HG03025 (cell line): ENCODE results near the gene SAMM50.

Experiments
- ATAC-seq: cut with Tn5 transposase; IDR thresholded peaks from one replicate; pipeline ENCODE4 v1.9.1; 2021; ENCODE audit warnings: mild to moderate bottlenecking, moderate library complexity; ENCODE audit not compliant: unreplicated experiment, low FRiP score

Gene SAMM50

DNA sequence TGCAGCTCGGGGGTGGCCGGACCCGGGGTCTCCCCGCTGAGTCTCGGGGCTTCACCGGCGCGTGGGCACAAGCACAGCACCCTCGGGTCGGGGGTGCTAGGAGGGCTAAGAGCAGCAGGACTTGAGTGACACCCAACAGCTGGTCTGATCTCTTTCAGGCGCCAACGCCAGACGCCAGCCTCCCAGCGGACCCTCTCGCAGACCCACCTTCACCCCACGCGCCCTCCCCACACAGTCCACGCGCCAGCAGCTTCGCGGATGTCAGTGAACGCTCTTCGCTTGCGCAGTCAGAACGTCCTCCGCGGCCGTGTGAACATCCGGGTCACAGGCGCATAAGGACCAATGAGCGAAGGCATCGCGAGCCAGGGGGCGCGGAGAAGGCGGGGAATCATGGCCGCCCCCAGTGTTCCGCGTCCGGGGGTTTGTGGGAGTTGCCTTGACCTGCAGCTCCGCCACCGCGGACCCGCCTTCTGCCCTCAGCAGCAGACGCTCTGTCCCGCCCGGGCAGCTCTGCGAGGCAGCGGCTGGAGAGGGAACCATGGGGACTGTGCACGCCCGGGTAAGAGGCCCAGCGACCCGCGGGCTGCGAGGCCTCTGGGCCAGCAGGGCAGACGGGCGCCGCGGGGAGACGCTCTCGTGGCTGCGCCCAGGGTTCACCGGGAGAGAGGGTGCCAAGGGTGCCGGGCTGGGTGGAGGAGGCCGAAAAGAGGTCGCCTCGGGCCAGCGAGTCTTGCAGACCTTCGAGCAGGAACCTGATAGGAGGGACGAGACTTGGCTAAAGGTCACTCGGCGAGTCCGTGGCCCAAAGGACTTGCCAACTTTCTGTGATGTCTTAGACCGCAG lies at the start of gene SAMM50:
Gene SAMM50 (plus strand): TSS at position 403 of the 843 bp plus-strand sequence. CDS start 136 bp downstream, at position 539.
- ATAC-seq: peak; percentile 85

DNA sequence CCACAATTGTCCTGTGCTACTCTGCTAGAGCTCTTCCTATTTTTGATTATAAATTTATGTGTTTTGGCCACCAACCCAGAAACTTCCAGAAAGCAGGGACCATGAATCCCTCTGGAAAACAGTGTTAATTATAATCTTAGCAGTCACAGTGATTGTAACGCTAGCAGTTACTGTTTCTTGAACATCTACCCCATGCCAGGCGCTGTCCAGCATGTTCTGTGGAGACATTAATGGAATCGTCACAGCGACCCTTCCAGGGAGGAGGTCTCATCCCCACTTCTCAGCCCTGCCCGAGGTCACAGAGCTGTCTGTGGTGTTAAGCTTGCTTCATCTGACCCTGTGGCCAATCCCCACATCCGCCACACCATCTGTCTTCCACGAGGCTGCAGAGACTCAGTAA lies 49.6 kb upstream of the SAMM50 start:
- ATAC-seq: no peak

DNA sequence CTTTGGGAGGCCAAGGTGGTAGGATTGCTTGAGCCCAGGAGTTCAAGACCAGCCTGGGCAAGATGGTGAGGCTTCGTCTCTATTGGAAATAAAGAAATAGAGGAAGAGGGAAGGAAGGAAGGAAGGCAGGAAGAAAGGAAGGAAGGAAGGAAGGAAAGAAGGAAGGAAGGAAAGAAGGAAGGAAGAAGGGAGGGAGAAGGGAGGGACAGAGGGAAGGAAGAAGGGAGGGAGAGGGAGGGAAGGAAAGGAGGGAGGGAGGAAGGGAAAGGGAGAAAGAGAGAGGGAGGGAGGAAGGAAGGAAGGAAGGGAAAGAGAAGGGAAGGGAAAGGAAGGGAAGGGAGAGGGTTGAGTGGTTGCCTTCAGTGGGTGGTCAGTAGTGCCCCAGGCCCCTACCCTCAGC lies 45.5 kb upstream of the SAMM50 start:
- ATAC-seq: no peak

DNA sequence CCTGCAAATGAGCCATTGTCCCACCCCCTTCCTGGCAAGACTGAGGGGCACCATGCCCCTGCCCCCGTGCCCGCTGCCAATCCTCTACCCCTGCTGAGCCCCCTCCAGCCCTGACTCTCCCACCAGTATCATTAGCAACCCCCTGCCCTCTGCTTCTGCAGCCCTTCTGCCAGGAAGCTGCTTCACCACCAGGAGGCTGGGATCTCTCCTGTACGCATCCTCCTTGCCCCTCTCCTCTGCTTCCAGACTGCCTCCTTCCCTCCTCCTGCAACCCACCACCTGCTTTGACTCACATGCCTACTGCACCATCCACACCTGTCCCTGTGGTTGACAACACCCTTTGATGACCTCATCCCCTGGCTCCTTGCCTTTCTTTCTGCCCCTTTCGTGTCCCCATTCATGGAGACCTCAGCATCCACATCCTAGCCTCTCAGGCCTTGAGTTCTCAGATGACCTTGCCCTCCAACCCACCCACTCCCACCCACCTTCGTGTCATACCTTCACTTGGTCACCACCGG lies 45.0 kb upstream of the SAMM50 start:
- no peak for ATAC-seq

DNA sequence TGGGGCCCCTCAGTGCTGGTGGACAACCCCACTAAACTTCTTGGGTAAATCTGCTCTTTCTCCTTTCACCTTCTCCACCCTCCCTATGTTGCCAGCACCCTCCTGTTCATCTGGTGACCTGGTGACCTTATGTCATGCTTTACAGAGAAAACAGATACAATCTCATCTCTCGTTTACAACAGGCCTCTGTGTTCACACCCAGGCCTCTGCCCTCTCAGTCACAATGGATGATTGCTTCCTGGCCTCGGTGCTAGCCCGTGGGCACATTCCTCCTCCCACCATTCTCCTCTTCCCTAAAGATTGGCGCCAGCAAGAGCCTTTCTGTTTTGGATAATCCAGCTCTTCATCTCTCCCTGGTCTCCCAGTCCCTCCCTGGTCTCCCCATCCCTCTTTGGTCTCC lies 43.9 kb upstream of the SAMM50 start:
- no peak for ATAC-seq

DNA sequence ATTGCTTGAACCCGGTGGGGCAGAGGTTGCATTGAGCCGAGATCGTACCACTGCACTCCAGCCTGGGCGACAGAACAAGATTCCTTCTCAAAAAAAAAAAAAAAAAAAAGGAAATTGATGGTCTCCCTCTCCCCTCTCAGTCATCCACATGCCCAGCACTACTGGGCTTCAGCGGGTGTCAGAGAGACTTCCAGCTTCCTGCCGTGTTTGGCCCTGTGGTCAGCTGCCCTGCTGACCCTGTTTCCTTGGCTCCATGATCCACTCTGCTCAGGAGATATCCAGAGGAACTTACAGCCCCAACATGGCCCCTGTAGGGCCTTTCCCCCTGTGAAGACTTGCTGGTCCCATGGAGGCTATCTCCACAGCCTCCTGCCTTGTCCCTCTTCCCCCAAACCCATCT lies 37.7 kb upstream of the SAMM50 start:
- ATAC-seq: no peak

DNA sequence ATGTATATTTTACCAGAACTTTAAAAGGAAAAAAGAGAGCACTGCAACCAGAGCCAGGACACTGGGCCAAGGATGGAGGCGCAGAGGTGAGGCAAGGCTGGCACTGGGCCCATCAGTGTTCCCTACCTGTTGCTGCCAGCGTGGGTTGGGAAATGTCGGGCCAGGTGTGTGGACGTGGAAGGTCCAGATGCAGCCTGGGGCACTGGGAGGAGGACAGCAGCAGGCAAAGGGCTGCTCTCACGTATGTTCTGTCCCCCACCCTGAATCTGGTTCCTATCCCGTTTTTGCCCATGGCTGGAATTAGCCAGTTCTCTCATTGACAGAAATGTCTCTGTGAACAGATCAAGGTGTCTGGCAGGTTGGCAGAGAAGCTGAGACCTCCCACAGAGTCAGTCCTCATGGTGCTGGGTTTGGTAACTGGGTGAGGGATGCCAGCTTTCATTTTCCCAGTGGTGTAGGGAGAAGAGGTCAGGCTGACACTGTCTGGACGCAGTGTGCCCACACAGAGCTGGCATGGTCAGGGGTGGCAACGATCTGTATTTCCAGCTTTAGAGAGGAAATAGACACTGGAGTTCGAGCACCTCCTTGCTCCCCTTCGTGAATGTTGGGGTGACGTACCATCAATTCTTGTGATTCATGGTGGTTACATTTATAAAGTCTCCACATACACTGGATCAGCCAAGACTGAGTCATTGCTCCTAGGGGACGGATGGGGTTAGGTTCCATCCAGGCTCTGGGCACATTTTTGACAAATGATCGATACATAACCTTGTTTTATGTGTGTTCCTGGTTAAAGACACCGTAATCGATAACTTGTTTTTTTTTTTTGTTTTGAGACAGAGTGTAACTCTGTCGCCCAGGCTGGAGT lies 35.9 kb upstream of the SAMM50 start:
- ATAC-seq: no peak

DNA sequence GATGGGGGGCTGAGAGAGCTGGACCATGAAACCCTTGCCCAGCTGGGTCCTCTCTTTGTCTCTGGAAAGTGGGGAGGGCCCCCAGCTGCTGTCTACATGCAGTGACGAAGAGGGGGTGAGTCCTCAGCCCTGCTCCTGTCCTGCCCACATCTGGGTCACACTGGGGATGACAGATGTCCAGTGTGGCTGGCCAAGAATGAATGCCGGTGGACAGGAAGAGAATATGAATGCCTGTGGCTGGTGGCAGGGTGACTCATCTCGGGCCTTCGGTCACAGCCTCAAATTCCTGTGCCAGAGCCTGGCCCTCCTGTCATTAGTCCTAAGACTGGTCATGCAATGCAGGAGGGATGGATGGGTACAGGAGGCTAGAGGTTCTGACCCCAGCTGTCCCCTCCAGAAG lies 33.9 kb upstream of the SAMM50 start:
- no peak for ATAC-seq

DNA sequence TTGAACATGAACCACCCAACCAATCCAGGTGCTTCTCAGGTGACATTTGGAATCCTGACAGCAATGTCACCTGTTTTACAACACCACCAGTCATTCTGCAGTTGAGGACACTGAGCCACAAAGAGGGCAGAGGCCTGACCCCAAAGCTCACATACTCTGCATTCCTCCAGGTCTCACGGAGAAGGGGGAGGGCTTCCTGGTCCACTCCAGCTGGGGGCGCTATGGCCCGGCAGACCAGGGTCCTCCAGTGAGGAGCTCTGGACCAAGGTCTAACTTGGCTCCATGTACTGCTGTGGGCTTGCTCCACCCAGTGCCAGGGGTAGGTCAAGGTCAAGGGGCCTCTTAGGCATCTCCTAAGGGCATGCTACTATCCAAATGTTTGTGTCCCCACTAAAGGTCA lies 33.1 kb upstream of the SAMM50 start:
- ATAC-seq: no peak

DNA sequence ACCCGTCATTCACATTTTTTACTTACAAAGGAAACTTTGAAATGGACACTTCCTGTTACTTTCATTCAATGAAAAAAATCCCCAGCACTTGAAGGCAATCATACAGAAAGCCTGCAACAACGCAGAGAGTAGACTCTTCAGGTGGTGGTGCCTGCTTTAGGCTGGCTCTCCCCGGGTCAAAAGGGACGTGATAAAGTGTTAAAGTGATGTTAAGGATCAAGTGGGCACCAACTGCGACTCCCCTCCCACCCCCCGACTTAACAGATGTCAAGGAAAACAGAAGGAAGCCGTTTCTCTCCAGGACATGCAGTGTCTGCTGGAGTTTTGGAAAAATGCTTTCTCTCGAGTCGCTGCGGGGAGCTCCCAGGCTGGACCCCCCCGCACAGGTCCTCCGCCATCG lies 32.1 kb upstream of the SAMM50 start:
- no peak for ATAC-seq

DNA sequence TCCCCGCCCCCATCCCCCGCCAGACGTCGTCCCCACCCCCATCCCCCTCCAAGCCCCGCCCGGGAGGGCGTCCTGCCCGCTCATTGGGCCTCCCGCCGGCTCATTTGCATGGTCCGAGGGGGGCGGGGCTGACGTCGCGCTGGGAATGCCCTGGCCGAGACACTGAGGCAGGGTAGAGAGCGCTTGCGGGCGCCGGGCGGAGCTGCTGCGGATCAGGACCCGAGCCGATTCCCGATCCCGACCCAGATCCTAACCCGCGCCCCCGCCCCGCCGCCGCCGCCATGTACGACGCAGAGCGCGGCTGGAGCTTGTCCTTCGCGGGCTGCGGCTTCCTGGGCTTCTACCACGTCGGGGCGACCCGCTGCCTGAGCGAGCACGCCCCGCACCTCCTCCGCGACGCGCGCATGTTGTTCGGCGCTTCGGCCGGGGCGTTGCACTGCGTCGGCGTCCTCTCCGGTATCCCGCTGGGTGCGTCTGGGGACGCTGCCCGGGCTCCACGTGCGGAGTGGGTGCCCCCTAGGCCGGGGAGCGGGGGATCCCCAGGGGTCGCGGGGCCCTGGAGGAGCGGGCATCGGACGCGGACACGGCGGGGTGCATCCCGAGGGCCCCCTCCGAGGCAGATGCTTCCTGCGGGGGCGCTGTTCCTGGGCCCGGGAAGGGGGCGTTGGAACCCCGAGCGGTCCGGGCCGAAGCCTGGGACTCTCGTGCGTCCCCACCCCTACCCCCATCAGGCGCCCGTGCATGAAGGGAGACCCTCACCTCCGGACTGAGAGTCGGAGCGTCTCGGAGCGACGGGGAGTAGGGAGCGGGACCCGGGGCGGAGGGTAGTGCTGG lies 31.4 kb upstream of the SAMM50 start, which contains the start of gene PNPLA3:
Gene PNPLA3 (plus strand): TSS at position 175 of the 834 bp plus-strand sequence. CDS start 107 bp downstream, at position 282.
- ATAC-seq: no peak

DNA sequence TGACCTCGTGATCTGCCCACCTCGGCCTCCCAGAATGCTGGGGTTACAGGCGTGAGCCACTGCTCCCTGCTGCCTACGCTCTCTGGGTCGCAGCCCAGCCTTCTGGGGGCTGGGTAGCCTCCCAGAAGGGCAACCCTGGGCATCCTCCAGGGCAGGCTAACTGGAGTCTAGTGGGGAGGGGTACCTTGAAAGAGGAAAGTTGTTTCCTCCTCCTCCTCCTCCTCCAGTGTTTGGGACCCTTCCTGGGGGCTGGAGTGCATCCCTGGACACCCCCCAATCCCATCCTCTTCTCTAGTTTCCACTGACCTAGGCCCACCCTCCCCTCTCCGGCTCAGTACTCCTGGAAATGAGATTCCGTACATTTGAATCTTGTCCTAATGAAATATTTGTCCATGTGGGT lies 30.4 kb upstream of the SAMM50 start:
- ATAC-seq: no peak

DNA sequence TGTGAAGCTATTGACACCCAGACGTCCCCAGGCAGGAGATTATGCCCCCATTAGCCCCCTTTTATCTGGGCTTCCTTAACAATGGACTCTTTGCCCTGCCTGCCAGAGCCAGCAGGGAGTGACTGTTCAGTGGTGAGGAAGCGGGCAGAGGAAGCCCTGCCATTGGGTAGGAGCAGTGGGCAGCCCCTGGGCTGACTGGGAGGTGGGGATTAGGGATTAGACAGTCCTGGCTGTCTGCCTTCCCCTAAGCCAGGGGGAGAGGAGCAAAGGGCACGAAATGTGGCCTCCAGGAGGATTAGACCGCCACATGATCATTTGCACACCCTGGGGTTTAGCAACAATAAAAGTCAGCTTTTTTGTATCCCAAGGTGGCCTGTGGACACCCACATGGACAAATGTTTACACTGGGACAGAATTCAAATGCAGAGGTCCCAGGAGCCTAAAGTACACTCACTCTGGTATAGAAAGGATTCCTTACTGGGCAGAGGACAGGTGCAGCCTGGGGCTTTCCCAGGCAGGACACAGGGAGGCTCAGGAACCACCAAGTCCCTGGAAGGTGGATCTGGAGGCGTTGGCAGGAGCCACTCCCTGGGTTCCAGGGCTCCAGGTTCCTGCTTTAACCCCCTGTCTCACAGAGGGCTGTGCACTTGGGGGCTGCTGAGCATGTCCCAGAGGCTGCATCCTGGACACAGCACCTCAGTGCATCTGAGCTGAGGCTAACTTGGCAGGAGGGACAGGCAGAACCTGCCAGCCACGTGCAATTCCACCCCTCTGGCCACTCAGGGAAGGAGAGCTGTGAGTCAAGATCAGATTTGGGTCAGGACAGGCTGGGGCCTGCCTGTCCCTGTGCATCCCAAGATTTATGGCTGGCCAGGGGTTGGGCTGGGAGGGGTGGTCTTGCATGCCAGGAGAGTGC lies 29.6 kb upstream of the SAMM50 start:
- no peak for ATAC-seq

DNA sequence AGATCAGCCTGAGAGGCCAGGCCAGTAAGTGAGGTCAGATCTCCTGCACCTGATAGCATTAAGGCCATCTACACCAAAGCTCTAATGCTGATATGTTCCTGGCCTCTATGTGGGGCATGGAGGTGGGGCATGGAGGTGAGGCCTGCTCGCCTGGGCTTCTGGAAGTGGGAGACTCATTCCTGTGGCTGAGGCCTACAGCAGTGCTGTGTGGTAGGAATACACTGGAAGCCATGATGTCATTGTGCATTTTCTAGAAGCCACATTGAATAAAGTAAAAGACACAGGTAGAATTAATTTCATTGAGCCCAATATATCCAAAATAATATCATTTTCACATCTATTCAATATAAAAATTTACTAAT lies 28.9 kb upstream of the SAMM50 start:
- no peak for ATAC-seq

DNA sequence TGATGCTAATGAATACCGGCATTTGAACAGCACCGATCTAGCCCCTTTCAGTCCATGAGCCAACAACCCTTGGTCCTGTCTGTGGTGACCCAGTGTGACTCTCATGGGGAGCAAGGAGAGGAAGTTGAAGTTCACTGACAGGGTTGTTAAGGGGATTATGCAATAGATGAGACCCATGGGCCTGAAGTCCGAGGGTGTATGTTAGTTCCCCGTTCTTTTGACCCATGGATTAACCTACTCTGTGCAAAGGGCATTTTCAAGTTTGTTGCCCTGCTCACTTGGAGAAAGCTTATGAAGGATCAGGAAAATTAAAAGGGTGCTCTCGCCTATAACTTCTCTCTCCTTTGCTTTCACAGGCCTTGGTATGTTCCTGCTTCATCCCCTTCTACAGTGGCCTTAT lies 26.8 kb upstream of the SAMM50 start:
- no peak for ATAC-seq

DNA sequence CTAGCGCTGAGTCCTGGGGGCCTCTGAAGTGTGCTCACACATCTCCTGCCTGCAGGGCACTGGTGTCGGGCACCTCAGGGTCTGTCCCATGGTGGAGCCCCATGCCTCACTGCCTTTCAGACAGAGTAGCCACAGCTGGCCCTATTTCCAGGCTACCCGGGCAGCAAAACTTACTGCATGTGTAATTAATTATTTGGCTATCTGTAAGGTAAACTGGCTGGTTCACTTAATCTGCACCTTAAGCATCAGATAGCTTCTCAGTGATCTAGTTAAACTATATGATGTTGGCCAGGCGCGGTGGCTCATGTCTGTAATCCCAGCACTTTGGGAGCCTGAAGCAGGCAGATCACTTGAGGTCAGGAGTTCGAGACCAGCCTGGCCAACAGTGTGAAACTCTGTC lies 26.3 kb upstream of the SAMM50 start:
- no peak for ATAC-seq

DNA sequence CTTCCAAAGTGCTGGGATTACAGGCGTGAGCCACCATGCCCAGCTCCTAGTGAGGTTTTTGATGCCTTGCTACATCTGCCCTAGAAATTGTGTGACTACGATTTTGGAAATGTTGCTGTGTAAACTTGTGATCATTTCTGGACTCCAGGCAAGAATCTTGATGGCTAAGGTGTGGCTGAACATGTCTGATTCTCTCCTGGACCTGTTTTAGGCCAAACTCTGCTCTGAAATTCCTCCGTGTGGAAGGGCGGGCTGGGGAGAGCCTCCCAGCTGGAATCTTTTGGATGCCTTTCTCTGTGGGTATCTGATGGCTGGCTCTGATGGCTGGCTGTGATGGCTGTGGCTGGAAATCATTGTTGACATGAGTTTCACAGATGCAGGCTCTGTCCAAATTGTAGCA lies 23.5 kb upstream of the SAMM50 start:
- ATAC-seq: no peak

DNA sequence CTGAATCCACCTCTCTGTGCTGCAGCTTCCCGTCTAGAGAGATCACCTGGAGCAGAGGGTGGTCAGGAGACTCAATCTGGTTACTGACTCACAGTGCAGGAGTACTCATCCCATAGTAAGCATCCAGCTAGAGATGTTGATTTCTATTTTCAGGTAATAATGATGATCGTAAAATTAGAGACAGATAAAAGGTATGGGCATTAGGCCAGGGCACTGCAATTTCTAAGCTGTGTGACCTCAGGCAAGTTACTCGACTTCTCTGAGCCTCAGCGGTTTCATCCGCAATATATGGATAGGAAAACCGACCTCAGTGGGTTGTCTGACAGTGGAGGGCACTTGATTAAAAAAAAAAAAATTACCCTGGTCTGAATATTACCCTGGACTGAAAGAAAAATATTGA lies 13.8 kb upstream of the SAMM50 start:
- ATAC-seq: no peak

DNA sequence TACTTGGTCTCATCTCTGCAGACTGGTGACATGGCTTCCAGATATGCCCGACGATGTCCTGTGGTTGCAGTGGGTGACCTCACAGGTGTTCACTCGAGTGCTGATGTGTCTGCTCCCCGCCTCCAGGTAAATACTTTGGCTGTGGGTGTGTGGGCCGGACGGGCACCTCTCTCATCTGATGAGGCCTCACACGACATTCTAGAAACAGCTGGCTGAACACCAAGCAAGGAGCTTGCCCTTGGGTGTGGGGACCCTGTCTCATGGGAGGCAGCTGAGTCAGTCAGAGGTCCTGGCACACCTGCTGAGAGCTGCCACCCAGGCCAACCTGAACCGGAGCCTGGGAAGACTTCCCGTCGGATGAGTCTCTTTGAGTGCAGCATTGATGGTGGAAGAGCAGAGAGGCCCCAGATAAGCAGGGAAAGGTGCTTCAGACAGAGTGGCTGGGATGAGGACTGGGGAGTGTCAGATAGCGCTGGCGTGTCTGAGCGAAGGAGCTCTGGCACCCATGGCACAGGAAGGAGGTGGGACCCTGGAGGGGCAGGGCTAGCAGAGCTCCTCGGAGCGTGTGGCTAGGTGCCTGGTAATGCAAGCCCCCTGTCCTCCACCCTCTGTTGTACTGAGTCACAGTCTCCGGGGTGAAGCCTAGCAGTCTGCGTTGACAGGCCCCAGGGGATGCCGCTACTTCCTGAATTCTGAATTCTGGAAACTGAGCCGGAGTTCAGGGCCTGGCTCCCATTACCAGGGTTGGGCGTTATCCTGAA lies 10.4 kb upstream of the SAMM50 start:
- no peak for ATAC-seq
